Glutamatergic neuron (in vitro differentiated cells): ENCODE measurements around the gene MAPRE2. TPM values are rescaled to one million over a fixed set of nuclear protein-coding genes. Genes with fewer than 3 reads are reported as not detected.

ENCODE experiments used
- DNase-seq: peaks from one replicate; pipeline ENCODE4 v3.0.0; 2022
- H3K27ac Mint-ChIP-seq: one replicate; pipeline ENCODE4 v1.8.0; 2020; ENCODE audit warnings: mild to moderate bottlenecking, mixed read lengths, inconsistent platforms; ENCODE audit not compliant: unreplicated experiment
- H3K27me3 Mint-ChIP-seq: one replicate; pipeline ENCODE4 v1.8.0; 2020; ENCODE audit warnings: mild to moderate bottlenecking, moderate library complexity, mixed read lengths, inconsistent platforms; ENCODE audit not compliant: unreplicated experiment
- H3K36me3 Mint-ChIP-seq: one replicate; pipeline ENCODE4 v1.8.0; 2020; ENCODE audit warnings: mild to moderate bottlenecking, mixed read lengths, inconsistent platforms; ENCODE audit not compliant: unreplicated experiment
- H3K4me1 Mint-ChIP-seq: one replicate; pipeline ENCODE4 v1.8.0; 2020; ENCODE audit warnings: mild to moderate bottlenecking, low read depth, mixed read lengths, inconsistent platforms; ENCODE audit not compliant: unreplicated experiment
- H3K4me3 Mint-ChIP-seq: one replicate; pipeline ENCODE4 v1.8.0; 2020; ENCODE audit warnings: mild to moderate bottlenecking, mixed read lengths, inconsistent platforms; ENCODE audit not compliant: unreplicated experiment
- H3K9me3 Mint-ChIP-seq: one replicate; pipeline ENCODE4 v1.8.0; 2020; ENCODE audit warnings: mild to moderate bottlenecking, moderate library complexity, mixed read lengths, inconsistent platforms; ENCODE audit not compliant: unreplicated experiment
- CTCF ChIP-seq: fragments of 200-600 bp; sonication (generic); IDR thresholded peaks from one replicate; pipeline ENCODE4 v1.5.0; 2021; ENCODE audit not compliant: partially characterized antibody, unreplicated experiment
- total RNA-seq: library from RNA; stranded (reverse); fragmentation: NEBNext Ultra II Directional; extraction: Animal tissue kit (Norgen Biotek cat#: 25700); gene quantifications from one replicate; pipeline ENCODE4 v1.2.1, GENCODE V29; 2021; ENCODE audit not compliant: unreplicated experiment

Gene MAPRE2
- total RNA-seq, 1 donor from 2014 or later: 127 TPM

- Mint-ChIP-seq H3K9me3 (no peaks in the 10 kb centered on the region), H3K27ac (peak overlapping the region; percentile 24), H3K4me3 (no peak overlapping the region), H3K36me3 (no peaks in the 10 kb centered on the region), H3K27me3 (no peaks in the 10 kb centered on the region), H3K4me1 (peaks cover 13% of the 10 kb centered on the region)
- DNase-seq: no peak
- TF ChIP-seq CTCF: no peak
These were observed 151.2 kb downstream of the MAPRE2 start for GRCh38 chr18:35192415-35192814.

Other genes starting within 250 kb of the MAPRE2 start
- gene ZNF397, start 199.6 kb downstream of the MAPRE2 start, total RNA-seq: 35.9 TPM
- 41.0 TPM for gene ZSCAN30, start 248.8 kb downstream of the MAPRE2 start, total RNA-seq